ENCODE results near the gene TBP.
A peak's percentile ranks its signal among the peaks of the same experiment; 100 is the strongest.

TBP gene

GRCh38 chr6:170575250-170575649 is 21.1 kb downstream of the TBP start:
- Histone ChIP-seq H4K91ac (ENCODE audit: low read length) (no peak overlapping the region), H3K27me3 (ENCODE audit: control insufficient read depth in 1 of 2, insufficient read depth in 1 of 2, low read length in 2 of 2) (no peaks in the 10 kb centered on the region), H2BK15ac (ENCODE audit: low read depth, poor library complexity, severe bottlenecking) (no peak overlapping the region), H2AFZ (ENCODE audit: low read depth, low read length) (no peak overlapping the region), H2AK5ac (ENCODE audit: low read length, severe bottlenecking) (no peak overlapping the region), H3K9me3 (ENCODE audit: control insufficient read depth, low read length) (no peaks in the 10 kb centered on the region), H3K4me1 (ENCODE audit: control insufficient read depth, insufficient read depth, low read depth, low read length) (no peaks in the 10 kb centered on the region), H3K36me3 (ENCODE audit: control insufficient read depth in 1 of 2, insufficient read depth in 2 of 2, low read depth in 1 of 2, low read length in 2 of 2) (peaks cover 20 to 99% of the 10 kb centered on the region in 2 experiments), H3K23ac (ENCODE audit: low read length in 2 of 2) (no peak overlapping the region), H3K4me2 (ENCODE audit: low read length, poor library complexity, severe bottlenecking) (no peak overlapping the region), H3K4ac (ENCODE audit: low read depth in 1 of 2, low read length in 2 of 2) (no peak overlapping the region), H2BK120ac (ENCODE audit: low read depth, low read length) (no peak overlapping the region), H3K18ac (ENCODE audit: low read depth in 1 of 2, low read length in 2 of 2) (no peak overlapping the region), H3K9ac (ENCODE audit: low read length) (no peak overlapping the region), H2BK5ac (ENCODE audit: low read depth, low read length, poor library complexity, severe bottlenecking) (no peak overlapping the region), H3K14ac (ENCODE audit: low read length in 2 of 2) (no peak overlapping the region), H2BK12ac (ENCODE audit: low read length in 2 of 2) (no peak overlapping the region), H3K4me3 (ENCODE audit: insufficient read depth in 1 of 2, low read depth in 1 of 2, low read length in 2 of 2) (no peak overlapping the region), H3K79me1 (replicated peaks; ENCODE audit: low read length, poor library complexity, severe bottlenecking) (peaks cover 10% of the 10 kb centered on the region), H4K8ac (ENCODE audit: low read length) (no peak overlapping the region), H3K27ac (ENCODE audit: low read length, poor library complexity, severe bottlenecking) (no peak overlapping the region)
- WGBS, result 83% methylated on average over 1 of the region's 1 CpG
- DNase-seq, result peak; percentile 20

DNA sequence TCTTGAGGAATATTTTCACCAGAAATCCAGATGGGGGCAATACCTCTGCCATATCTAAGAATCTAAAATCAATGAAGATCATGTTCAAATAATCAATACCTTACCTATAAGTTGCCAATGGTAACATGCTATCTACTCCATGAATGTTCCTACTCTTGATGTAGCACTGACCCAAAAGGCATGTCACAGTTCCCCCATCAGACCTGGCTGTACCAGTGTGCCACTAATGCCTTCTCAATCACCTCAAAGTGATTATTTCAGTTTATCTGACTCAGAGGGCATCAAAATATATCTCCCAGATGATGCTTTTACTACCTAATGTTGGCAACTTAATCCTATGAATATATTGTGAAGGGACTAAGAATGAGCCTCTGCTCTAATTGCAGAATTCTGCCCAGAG is 24.7 kb downstream of the TBP start:
- Histone ChIP-seq H2BK15ac (ENCODE audit: low read depth, poor library complexity, severe bottlenecking) (no peak overlapping the region), H3K27ac (ENCODE audit: low read length, poor library complexity, severe bottlenecking) (no peak overlapping the region), H3K79me1 (replicated peaks; ENCODE audit: low read length, poor library complexity, severe bottlenecking) (peaks cover 15% of the 10 kb centered on the region), H3K9ac (ENCODE audit: low read length) (no peak overlapping the region), H3K18ac (ENCODE audit: low read depth in 1 of 2, low read length in 2 of 2) (no peak overlapping the region), H3K36me3 (ENCODE audit: control insufficient read depth in 1 of 2, insufficient read depth in 2 of 2, low read depth in 1 of 2, low read length in 2 of 2) (peaks cover 15 to 90% of the 10 kb centered on the region in 2 experiments), H3K9me3 (ENCODE audit: control insufficient read depth, low read length) (no peaks in the 10 kb centered on the region), H3K4me1 (ENCODE audit: control insufficient read depth, insufficient read depth, low read depth, low read length) (peaks cover 2% of the 10 kb centered on the region), H4K91ac (ENCODE audit: low read length) (no peak overlapping the region), H3K23ac (ENCODE audit: low read length in 2 of 2) (no peak overlapping the region), H3K4me3 (ENCODE audit: insufficient read depth in 1 of 2, low read depth in 1 of 2, low read length in 2 of 2) (no peak overlapping the region), H2AK5ac (ENCODE audit: low read length, severe bottlenecking) (no peak overlapping the region), H3K4me2 (ENCODE audit: low read length, poor library complexity, severe bottlenecking) (no peak overlapping the region), H3K27me3 (ENCODE audit: control insufficient read depth in 1 of 2, insufficient read depth in 1 of 2, low read length in 2 of 2) (no peaks in the 10 kb centered on the region), H2BK12ac (ENCODE audit: low read length in 2 of 2) (no peak overlapping the region), H4K8ac (ENCODE audit: low read length) (no peak overlapping the region), H3K4ac (ENCODE audit: low read depth in 1 of 2, low read length in 2 of 2) (no peak overlapping the region), H2AFZ (ENCODE audit: low read depth, low read length) (no peak overlapping the region), H3K14ac (ENCODE audit: low read length in 2 of 2) (no peak overlapping the region), H2BK5ac (ENCODE audit: low read depth, low read length, poor library complexity, severe bottlenecking) (no peak overlapping the region), H2BK120ac (ENCODE audit: low read depth, low read length) (no peak overlapping the region)
- no peak for DNase-seq

DNA sequence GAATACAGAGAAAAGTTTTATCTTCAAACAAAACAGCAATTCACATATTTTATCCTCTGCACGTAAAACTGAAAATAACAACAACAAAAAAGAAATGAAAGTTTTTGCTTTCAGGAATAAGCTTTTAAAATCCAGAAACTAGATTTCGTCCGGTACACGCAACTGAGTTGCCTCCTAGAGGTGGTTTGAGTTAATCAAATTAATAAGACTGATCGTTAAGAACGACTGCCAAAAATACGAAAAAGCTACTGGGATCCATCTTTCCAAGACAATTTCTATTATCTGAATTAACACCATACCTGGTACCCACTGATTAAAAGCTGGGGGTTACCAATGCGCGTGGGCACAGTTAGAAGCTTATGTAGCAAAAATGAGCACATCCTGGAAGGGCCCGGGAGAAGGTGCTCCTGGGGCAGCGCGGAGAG is 29.6 kb downstream of the TBP start:
- peak overlapping the region; percentile 92 for H3K9ac ChIP-seq (ENCODE audit: low read length)
- no peak for DNase-seq
- no peak overlapping the region for H3K23ac ChIP-seq (ENCODE audit: low read length in 2 of 2)

GRCh38 chr6:170584181-170584953 is 30.2 kb downstream of the TBP start, which contains the start of gene PDCD2:
Gene PDCD2 (minus strand): TSS chr6:170584637. CDS start chr6:170584581, 56 bp downstream.
- Histone ChIP-seq H2BK5ac (ENCODE audit: low read depth, low read length, poor library complexity, severe bottlenecking) (peak within 1 kb of the TSS; percentile 58), H3K36me3 (ENCODE audit: control insufficient read depth in 1 of 2, insufficient read depth in 2 of 2, low read depth in 1 of 2, low read length in 2 of 2) (peaks cover 10 to 37% of the 10 kb centered on the region in 2 experiments), H3K4me3 (ENCODE audit: insufficient read depth in 1 of 2, low read depth in 1 of 2, low read length in 2 of 2) (peak within 1 kb of the TSS; percentile 91 to 100), H2AK5ac (ENCODE audit: low read length, severe bottlenecking) (no peak within 1 kb of the TSS), H2BK15ac (ENCODE audit: low read depth, poor library complexity, severe bottlenecking) (no peak within 1 kb of the TSS), H3K79me1 (replicated peaks; ENCODE audit: low read length, poor library complexity, severe bottlenecking) (peaks cover 15% of the 10 kb centered on the region), H3K9ac (ENCODE audit: low read length) (peak within 1 kb of the TSS; percentile 92), H3K4me1 (ENCODE audit: control insufficient read depth, insufficient read depth, low read depth, low read length) (peaks cover 2% of the 10 kb centered on the region), H2AFZ (ENCODE audit: low read depth, low read length) (peak within 1 kb of the TSS; percentile 94), H2BK120ac (ENCODE audit: low read depth, low read length) (no peak within 1 kb of the TSS), H3K4me2 (ENCODE audit: low read length, poor library complexity, severe bottlenecking) (peak within 1 kb of the TSS; percentile 87), H3K23ac (ENCODE audit: low read length in 2 of 2) (peak within 1 kb of the TSS in 1 of 2 experiments; percentile 77), H2BK12ac (ENCODE audit: low read length in 2 of 2) (peak within 1 kb of the TSS in 1 of 2 experiments; percentile 66), H4K8ac (ENCODE audit: low read length) (peak within 1 kb of the TSS; percentile 97), H3K27ac (ENCODE audit: low read length, poor library complexity, severe bottlenecking) (peak within 1 kb of the TSS; percentile 61), H3K27me3 (ENCODE audit: control insufficient read depth in 1 of 2, insufficient read depth in 1 of 2, low read length in 2 of 2) (no peaks in the 10 kb centered on the region), H3K18ac (ENCODE audit: low read depth in 1 of 2, low read length in 2 of 2) (peak within 1 kb of the TSS; percentile 98), H3K9me3 (ENCODE audit: control insufficient read depth, low read length) (no peaks in the 10 kb centered on the region), H4K91ac (ENCODE audit: low read length) (peak within 1 kb of the TSS; percentile 96), H3K4ac (ENCODE audit: low read depth in 1 of 2, low read length in 2 of 2) (peak within 1 kb of the TSS; percentile 70 to 98), H3K14ac (ENCODE audit: low read length in 2 of 2) (peak within 1 kb of the TSS in 1 of 2 experiments; percentile 99)
- under 1% methylated on average over 71 of the region's 81 CpGs for WGBS
- peak; percentile 93 for DNase-seq

More for the DNA sequence above, 29.6 kb downstream of the TBP start:
- H3K4me2 ChIP-seq (ENCODE audit: low read length, poor library complexity, severe bottlenecking), result peak overlapping the region; percentile 77
- H2BK120ac ChIP-seq (ENCODE audit: low read depth, low read length), result no peak overlapping the region
- H3K4ac ChIP-seq (ENCODE audit: low read depth in 1 of 2, low read length in 2 of 2), result peak overlapping the region; percentile 70 to 98
- H3K36me3 ChIP-seq (ENCODE audit: control insufficient read depth in 1 of 2, insufficient read depth in 2 of 2, low read depth in 1 of 2, low read length in 2 of 2), result peaks cover 10 to 43% of the 10 kb centered on the region in 2 experiments
- H4K91ac ChIP-seq (ENCODE audit: low read length), result peak overlapping the region; percentile 96
- no peak overlapping the region for H3K27ac ChIP-seq (ENCODE audit: low read length, poor library complexity, severe bottlenecking)
- no peak overlapping the region for H2BK15ac ChIP-seq (ENCODE audit: low read depth, poor library complexity, severe bottlenecking)
- WGBS, result 2% methylated on average over 5 of the region's 12 CpGs
- H3K27me3 ChIP-seq (ENCODE audit: control insufficient read depth in 1 of 2, insufficient read depth in 1 of 2, low read length in 2 of 2), result no peaks in the 10 kb centered on the region
- no peak overlapping the region for H2AK5ac ChIP-seq (ENCODE audit: low read length, severe bottlenecking)
- no peak overlapping the region for H2BK12ac ChIP-seq (ENCODE audit: low read length in 2 of 2)
- peaks cover 15% of the 10 kb centered on the region for H3K79me1 ChIP-seq (replicated peaks; ENCODE audit: low read length, poor library complexity, severe bottlenecking)
- H2AFZ ChIP-seq (ENCODE audit: low read depth, low read length), result peak overlapping the region; percentile 94
- peak overlapping the region in 1 of 2 experiments; percentile 98 for H3K18ac ChIP-seq (ENCODE audit: low read depth in 1 of 2, low read length in 2 of 2)
- peaks cover 2% of the 10 kb centered on the region for H3K4me1 ChIP-seq (ENCODE audit: control insufficient read depth, insufficient read depth, low read depth, low read length)
- peak overlapping the region; percentile 97 for H4K8ac ChIP-seq (ENCODE audit: low read length)
- H2BK5ac ChIP-seq (ENCODE audit: low read depth, low read length, poor library complexity, severe bottlenecking), result no peak overlapping the region
- H3K4me3 ChIP-seq (ENCODE audit: insufficient read depth in 1 of 2, low read depth in 1 of 2, low read length in 2 of 2), result peak overlapping the region; percentile 91 to 100
- H3K9me3 ChIP-seq (ENCODE audit: control insufficient read depth, low read length), result no peaks in the 10 kb centered on the region
- no peak overlapping the region for H3K14ac ChIP-seq (ENCODE audit: low read length in 2 of 2)

Measured in mesenchymal stem cell (in vitro differentiated cells and primary cell).